Loucy (cell line): ENCODE results near the gene SLX4IP.
A peak's percentile ranks its signal among the peaks of the same experiment; 100 is the strongest.

Experiments
- H2AFZ ChIP-seq: fragments of 200-600 bp; sonication (generic); 2 replicates; pipeline ENCODE4 v1.6.0; 2016; ENCODE audit warnings: antibody characterized with exemption, mild to moderate bottlenecking, low read length, moderate library complexity
- H3F3A ChIP-seq: fragments of 200-600 bp; 2 replicates; pipeline ENCODE4 v1.6.0; 2016; ENCODE audit warnings: antibody characterized with exemption, low read depth, mild to moderate bottlenecking
- H3K27me3 ChIP-seq: fragments of 200-600 bp; sonication (generic); 2 replicates; pipeline ENCODE4 v1.6.1; 2014; ENCODE audit warnings: low read length, mild to moderate bottlenecking; ENCODE audit not compliant: insufficient read depth, poor library complexity, severe bottlenecking
- H3K36me3 ChIP-seq: fragments of 200-600 bp; sonication (generic); 2 replicates; pipeline ENCODE4 v1.6.1; 2016; ENCODE audit warnings: low read length; ENCODE audit not compliant: insufficient read depth
- H3K4me1 ChIP-seq: fragments of 200-600 bp; sonication (generic); 2 replicates; pipeline ENCODE4 v1.5.1; 2014; ENCODE audit warnings: low read length, mild to moderate bottlenecking; ENCODE audit not compliant: insufficient read depth, poor library complexity, severe bottlenecking
- H3K4me2 ChIP-seq: fragments of 200-600 bp; sonication (generic); 2 replicates; pipeline ENCODE4 v1.6.0; 2014; ENCODE audit warnings: antibody characterized with exemption, low read length, low read depth, mild to moderate bottlenecking; ENCODE audit not compliant: poor library complexity, severe bottlenecking
- H3K4me3 ChIP-seq: fragments of 200-600 bp; sonication (generic); 2 replicates; pipeline ENCODE4 v1.5.1; 2014; ENCODE audit warnings: low read length, mild to moderate bottlenecking, mixed read lengths; ENCODE audit not compliant: poor library complexity, severe bottlenecking
- H3K79me2 ChIP-seq: fragments of 200-600 bp; sonication (generic); 2 replicates; pipeline ENCODE4 v1.6.1; 2014; ENCODE audit warnings: low read length; ENCODE audit not compliant: insufficient read depth
- H3K9ac ChIP-seq: fragments of 200-600 bp; sonication (generic); 2 replicates; pipeline ENCODE4 v1.6.0; 2014; ENCODE audit warnings: mild to moderate bottlenecking, low read depth, low read length, moderate library complexity; ENCODE audit not compliant: poor library complexity, severe bottlenecking
- H3K9me2 ChIP-seq: fragments of 200-600 bp; sonication (generic); replicated peaks from 2 replicates; pipeline ENCODE4 v1.6.1; 2016; ENCODE audit warnings: low read depth, low read length, mixed read lengths
- H3K9me3 ChIP-seq: fragments of 200-600 bp; sonication (generic); 2 replicates; pipeline ENCODE4 v1.6.1; 2014; ENCODE audit warnings: mild to moderate bottlenecking, antibody characterized with exemption, low read length, low read depth; ENCODE audit not compliant: insufficient read depth
- H4K20me1 ChIP-seq: fragments of 200-600 bp; sonication (generic); 2 replicates; pipeline ENCODE4 v1.6.0; 2014; ENCODE audit warnings: antibody characterized with exemption, low read length, mild to moderate bottlenecking; ENCODE audit not compliant: insufficient read depth, poor library complexity, severe bottlenecking
- CTCF ChIP-seq: fragments of 200-600 bp; sonication (generic); conservative IDR thresholded peaks from 2 replicates; pipeline ENCODE4 v1.5.1; 2014; ENCODE audit warnings: mild to moderate bottlenecking, antibody characterized with exemption, low read length
- EZH2phosphoT487 ChIP-seq: fragments of 200-600 bp; IDR thresholded peaks from 2 replicates; pipeline ENCODE4 v1.6.1; 2018; ENCODE audit warnings: antibody characterized with exemption, mild to moderate bottlenecking, moderate library complexity, borderline replicate concordance

SLX4IP gene

GRCh38 chr20:10408108-10408813 lies 26.8 kb upstream of the SLX4IP start:
- TF ChIP-seq CTCF (no peak), EZH2phosphoT487 (no peak)
- Histone ChIP-seq H3K9ac (no peak overlapping the region), H3K4me2 (no peak overlapping the region), H3K9me2 (no peaks in the 10 kb centered on the region), H3K79me2 (no peaks in the 10 kb centered on the region), H3K4me1 (no peaks in the 10 kb centered on the region), H3K9me3 (no peaks in the 10 kb centered on the region), H3K4me3 (no peak overlapping the region), H4K20me1 (no peaks in the 10 kb centered on the region), H3K36me3 (peaks cover 13% of the 10 kb centered on the region; the same call in 1 of the 2 replicates), H2AFZ (no peak overlapping the region), H3F3A (0 out of 2 replicates have a peak, but pooled peaks cover 5% of the 10 kb centered on the region), H3K27me3 (no peaks in the 10 kb centered on the region)

DNA sequence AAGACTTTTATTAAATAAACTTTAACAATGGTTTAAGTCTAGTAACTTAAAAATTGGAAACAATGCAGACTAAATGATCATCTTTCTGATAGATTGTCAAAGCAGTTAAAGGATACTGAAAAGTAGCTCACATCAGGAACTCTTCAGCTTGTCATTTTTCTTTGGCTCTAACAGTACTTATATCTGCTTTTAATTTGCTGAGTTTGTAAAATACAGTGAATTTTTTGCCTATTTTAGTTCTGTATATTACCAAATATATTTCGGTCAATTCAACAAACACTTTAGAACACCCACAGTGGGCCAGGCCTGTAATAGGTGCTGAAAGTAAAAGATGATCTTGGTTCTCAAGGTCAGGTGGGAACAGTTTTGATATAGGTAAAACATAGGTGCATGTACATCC lies 23.4 kb upstream of the SLX4IP start:
- Histone ChIP-seq H2AFZ (no peak overlapping the region), H3K9ac (no peak overlapping the region), H3K4me1 (no peaks in the 10 kb centered on the region), H3K9me3 (no peaks in the 10 kb centered on the region), H3K36me3 (peaks cover 14% of the 10 kb centered on the region; the same call in 1 of the 2 replicates), H3F3A (0 out of 2 replicates have a peak, but pooled peaks cover 5% of the 10 kb centered on the region), H4K20me1 (no peaks in the 10 kb centered on the region), H3K4me2 (no peak overlapping the region), H3K9me2 (no peaks in the 10 kb centered on the region), H3K79me2 (no peaks in the 10 kb centered on the region), H3K27me3 (no peaks in the 10 kb centered on the region), H3K4me3 (no peak overlapping the region)
- no peak for TF ChIP-seq CTCF
- TF ChIP-seq EZH2phosphoT487 = no peak

DNA sequence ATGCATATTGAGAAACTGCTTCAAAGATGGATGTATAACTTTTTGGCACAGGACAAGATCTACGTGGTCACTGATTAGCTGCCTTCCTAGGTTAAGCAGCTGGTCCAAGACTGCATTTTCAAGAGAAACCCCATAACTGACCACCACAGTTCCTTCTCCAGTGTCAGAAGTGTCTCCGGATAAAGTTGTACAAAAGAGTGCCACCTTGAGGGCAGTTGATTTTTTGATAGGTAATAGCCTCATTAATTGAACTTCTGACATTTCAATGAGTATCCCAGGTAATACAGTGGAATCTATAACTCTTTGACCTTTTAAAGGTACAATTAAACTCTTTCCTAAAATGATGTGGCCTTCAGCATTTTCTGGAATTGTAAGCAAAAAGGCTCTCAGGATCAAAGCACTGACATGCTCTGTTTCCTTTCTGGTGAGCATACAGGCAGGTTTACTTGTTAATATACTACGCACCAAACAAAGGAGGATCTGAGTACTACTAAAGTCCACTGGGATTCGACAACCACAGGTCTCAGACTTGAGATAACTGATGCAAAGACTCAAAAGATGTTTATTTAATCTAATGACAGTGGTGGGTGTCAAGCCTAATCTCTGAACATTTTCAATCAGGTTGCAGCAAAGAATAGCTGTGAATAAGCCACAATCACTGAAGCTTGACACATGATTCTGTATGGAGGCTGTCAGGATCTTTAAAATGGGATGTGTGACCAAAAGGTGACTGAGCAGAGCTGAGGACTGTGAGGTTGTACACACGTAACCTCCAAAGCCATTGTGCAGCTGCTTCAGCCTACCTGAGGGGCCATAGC lies 22.3 kb upstream of the SLX4IP start:
- Histone ChIP-seq H2AFZ (no peak overlapping the region), H3K79me2 (no peaks in the 10 kb centered on the region), H3K9me2 (no peaks in the 10 kb centered on the region), H3K9me3 (no peaks in the 10 kb centered on the region), H3K4me3 (no peak overlapping the region), H3K36me3 (peaks cover 14% of the 10 kb centered on the region; the same call in 1 of the 2 replicates), H4K20me1 (no peaks in the 10 kb centered on the region), H3K27me3 (no peaks in the 10 kb centered on the region), H3K4me1 (peaks cover 3% of the 10 kb centered on the region), H3K4me2 (no peak overlapping the region), H3F3A (0 out of 2 replicates have a peak, but pooled peaks cover 5% of the 10 kb centered on the region), H3K9ac (no peak overlapping the region)
- TF ChIP-seq EZH2phosphoT487 = no peak
- TF ChIP-seq CTCF = peak; percentile 57
